Endothelial cell of umbilical vein (primary cell): ENCODE measurements around the gene DTNA. TPM values are rescaled to one million over a fixed set of nuclear protein-coding genes. Genes with fewer than 3 reads are reported as not detected.
"Not testable (repeated sequence)": the region's sequence is repeated elsewhere in the genome, so short reads cannot be mapped to it uniquely, and the experiment has no call there.

Experiments used
- BruUV-seq: library from RNA; stranded (reverse); fragments of 400-500 nt; replicated peaks from 2 replicates; lab custom pipeline; 2021; lab: Mats Ljungman, UMichigan
- CTCF ChIA-PET: fragments of 300-600, 350-600 bp; sonication (Branson Sonifier 250); formaldehyde crosslinking; loops from one replicate; lab custom pipeline; 2021; ENCODE audit warnings: antibody characterized with exemption, inconsistent platforms; lab: Charles Lee
- POLR2A ChIA-PET: fragments of 300-600, 350-600 bp; sonication (Branson Sonifier 250); formaldehyde crosslinking; loops from one replicate; lab custom pipeline; 2021; ENCODE audit warnings: antibody characterized with exemption, inconsistent platforms; lab: Charles Lee
- DNase-seq: peaks from one replicate; pipeline ENCODE4 v3.0.0-alpha.2; 2011; ENCODE audit warnings: low read depth, low spot score
- FAIRE-seq: peaks from 2 replicates; lab custom pipeline; 2011; peaks lifted over from hg19 to GRCh38; lab: Jason Lieb, UNC
- H2AFZ ChIP-seq: 2 replicates; pipeline ENCODE4 v1.6.0; 2012; ENCODE audit warnings: low read depth, low read length, control low read depth, inconsistent platforms
- H3K27ac ChIP-seq: 2 replicates; pipeline ENCODE4 v1.5.1; 2011; ENCODE audit warnings: low read depth, mild to moderate bottlenecking, control low read depth, low read length, moderate library complexity; ENCODE audit not compliant: insufficient read depth
- H3K27me3 ChIP-seq, 2 experiments: 2 replicates each; pipeline versions ENCODE4 v1.6.0 to v1.6.1; 2011; ENCODE audit warnings: low read length in 2 of 2, mixed read lengths in 1 of 2; ENCODE audit not compliant: control insufficient read depth in 2 of 2, insufficient read depth in 2 of 2
- H3K36me3 ChIP-seq, 2 experiments: 2 replicates in 1 of 2; 3 replicates in 1 of 2; pipeline ENCODE4 v1.5.1; 2011; ENCODE audit warnings: low read length in 2 of 2, mild to moderate bottlenecking in 1 of 2, moderate library complexity in 1 of 2; ENCODE audit not compliant: control insufficient read depth in 2 of 2, insufficient read depth in 2 of 2; ENCODE audit errors: extremely low read depth in 1 of 2
- H3K4me1 ChIP-seq: 3 replicates; pipeline ENCODE4 v1.5.1; 2011; ENCODE audit warnings: mild to moderate bottlenecking, low read length; ENCODE audit not compliant: control insufficient read depth, insufficient read depth; ENCODE audit errors: extremely low read depth
- H3K4me2 ChIP-seq: 2 replicates; pipeline ENCODE4 v1.6.1; 2011; ENCODE audit warnings: low read length, control low read depth, mixed read lengths; ENCODE audit not compliant: insufficient read depth
- H3K4me3 ChIP-seq, 3 experiments: fragments of 200-600 bp in 1 of 3; sonication (generic), shearing (Covaris generic) in 1 of 3; replicated peaks in 1 of 3; 2 replicates each; pipeline ENCODE4 v1.5.1; 2011 to 2016; ENCODE audit warnings: control low read depth in 3 of 3, low read length in 3 of 3, mild to moderate bottlenecking in 2 of 3, inconsistent platforms in 1 of 3, low read depth in 1 of 3, moderate library complexity in 1 of 3; ENCODE audit not compliant: insufficient read depth in 1 of 3
- H3K79me2 ChIP-seq: 2 replicates; pipeline ENCODE4 v1.6.0; 2012; ENCODE audit warnings: low read length, inconsistent platforms; ENCODE audit not compliant: control insufficient read depth, insufficient read depth
- H3K9ac ChIP-seq: replicated peaks from 2 replicates; pipeline ENCODE3; 2011; ENCODE audit warnings: low read length, control low read depth; ENCODE audit not compliant: insufficient read depth; ENCODE audit errors: extremely low read depth
- H3K9me1 ChIP-seq: replicated peaks from 3 replicates; pipeline ENCODE4 v1.6.0; 2011; ENCODE audit warnings: mild to moderate bottlenecking, low read length; ENCODE audit not compliant: control insufficient read depth, insufficient read depth; ENCODE audit errors: extremely low read depth
- H3K9me3 ChIP-seq: replicated peaks from 2 replicates; pipeline ENCODE4 v1.5.1; 2012; ENCODE audit warnings: low read length, inconsistent platforms; ENCODE audit not compliant: control insufficient read depth, insufficient read depth
- H4K20me1 ChIP-seq: replicated peaks from 2 replicates; pipeline ENCODE3; 2011; ENCODE audit warnings: mild to moderate bottlenecking, low read length; ENCODE audit not compliant: control insufficient read depth, insufficient read depth; ENCODE audit errors: extremely low read depth
- EZH2 ChIP-seq: IDR thresholded peaks from 2 replicates; pipeline ENCODE4 v1.6.1; 2012; ENCODE audit warnings: borderline replicate concordance, low read depth, mild to moderate bottlenecking, moderate library complexity, low read length, inconsistent platforms; ENCODE audit not compliant: severe bottlenecking
- dilution Hi-C: fragments of 300-500 bp; cut with MboI; formaldehyde crosslinking; loops from one replicate; pipeline ENCODE4 v1.15.0; 2019; ENCODE audit warnings: low sequenced_read_pairs; ENCODE audit not compliant: extremely low pct_ligation_motif_present
- intact Hi-C: fragments of 100-400 bp; cut with micrococcal nuclease; formaldehyde crosslinking; loops from one replicate; pipeline ENCODE4 v1.10.0; 2022
- polyA plus RNA-seq, 4 experiments: library from polyadenylated mRNA; depleted of rRNA in 3 of 4; stranded (reverse) in 3 of 4; unstranded in 1 of 4; fragments of >200 nt; gene quantifications; 2 replicates each; pipeline versions ENCODE4 v1.2.1 to v1.2.3, GENCODE V29; 2011 to 2012; ENCODE audit warnings: missing spikeins in 1 of 4
- total RNA-seq: library from RNA; stranded (reverse); gene quantifications from 2 replicates; pipeline ENCODE4 v1.2.3, GENCODE V29; 2021

DTNA gene
- total and polyA plus RNA-seq, 2 donors (not counting 3 experiments of a cell fraction or from before 2014, with no cell fraction given): 6.6 to 15.3 TPM

DNA sequence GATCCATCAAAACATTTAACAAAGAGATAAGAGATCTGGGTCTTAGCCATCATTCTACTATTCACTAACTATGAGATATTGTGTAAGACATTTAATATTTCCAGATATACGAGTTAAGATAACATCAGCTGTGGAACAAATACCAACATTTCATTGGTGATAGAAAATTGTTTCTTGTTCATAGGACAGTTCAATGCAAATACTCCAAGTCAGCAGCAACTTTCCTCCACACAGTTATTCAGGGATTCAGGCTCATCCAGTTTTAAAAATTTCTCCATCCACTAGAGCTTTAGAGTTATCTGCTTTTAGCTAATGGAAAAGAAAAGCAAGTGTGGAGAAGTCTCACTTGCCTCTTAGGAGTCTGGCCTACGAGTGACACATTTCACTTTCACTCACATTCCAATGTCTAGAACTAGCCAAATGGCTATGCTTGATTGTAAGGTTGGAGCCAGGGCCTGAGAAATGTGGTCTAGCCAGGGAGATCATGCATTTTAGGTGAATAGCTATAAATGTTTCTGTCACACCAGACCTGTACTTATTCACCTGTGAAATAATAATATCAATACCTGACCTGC is 211.8 kb downstream of the DTNA start:
- H3K79me2 ChIP-seq: no peaks in the 10 kb centered on the region
- BruUV-seq: no TSS peak
- DNase-seq (no peak), FAIRE-seq (no peak)
- intact Hi-C loops: no loop called here
- no peak overlapping the region for H3K9ac ChIP-seq
- H2AFZ ChIP-seq: no peak overlapping the region
- no peaks in the 10 kb centered on the region for H3K27me3 ChIP-seq
- H3K4me1 ChIP-seq: no peaks in the 10 kb centered on the region
- TF ChIP-seq EZH2: no peak
- POLR2A ChIA-PET: no interaction called here
- dilution Hi-C loops: no loop called here
- no peak overlapping the region for H3K27ac ChIP-seq
- no peaks in the 10 kb centered on the region for H3K9me3 ChIP-seq
- CTCF ChIA-PET: no interaction called here
- H4K20me1 ChIP-seq: no peaks in the 10 kb centered on the region
- no peaks in the 10 kb centered on the region for H3K9me1 ChIP-seq
- H3K4me3 ChIP-seq: no peak overlapping the region
- H3K36me3 ChIP-seq: no peaks in the 10 kb centered on the region
- H3K4me2 ChIP-seq: no peak overlapping the region

GRCh38 chr18:34922594-34922993 is 212.5 kb downstream of the DTNA start:
- H3K4me3 ChIP-seq, H3K9ac ChIP-seq, H3K36me3 ChIP-seq, H3K79me2 ChIP-seq, H4K20me1 ChIP-seq, H3K27me3 ChIP-seq, BruUV-seq, DNase-seq, H3K4me1 ChIP-seq, dilution Hi-C loops, FAIRE-seq, CTCF ChIA-PET, H3K9me1 ChIP-seq, intact Hi-C loops, H3K27ac ChIP-seq, H2AFZ ChIP-seq, POLR2A ChIA-PET, H3K4me2 ChIP-seq, H3K9me3 ChIP-seq: not testable (repeated sequence)
